HG03378 (cell line): ENCODE data around the gene GALNT1.
"Not testable (repeated sequence)": the region's sequence is repeated elsewhere in the genome, so short reads cannot be mapped to it uniquely, and the experiment has no call there.

Source experiments
- ATAC-seq: cut with Tn5 transposase; IDR thresholded peaks from one replicate; pipeline ENCODE4 v1.9.1; 2021; ENCODE audit warnings: mild to moderate bottlenecking, moderate library complexity; ENCODE audit not compliant: unreplicated experiment

The GALNT1 gene

GRCh38 chr18:35581546-35581897 lies at the start of gene GALNT1:
Gene GALNT1, plus strand, starts transcription at chr18:35581740. Its CDS starts 72,923 bp downstream, at chr18:35654663.
- ATAC-seq = no peak

DNA sequence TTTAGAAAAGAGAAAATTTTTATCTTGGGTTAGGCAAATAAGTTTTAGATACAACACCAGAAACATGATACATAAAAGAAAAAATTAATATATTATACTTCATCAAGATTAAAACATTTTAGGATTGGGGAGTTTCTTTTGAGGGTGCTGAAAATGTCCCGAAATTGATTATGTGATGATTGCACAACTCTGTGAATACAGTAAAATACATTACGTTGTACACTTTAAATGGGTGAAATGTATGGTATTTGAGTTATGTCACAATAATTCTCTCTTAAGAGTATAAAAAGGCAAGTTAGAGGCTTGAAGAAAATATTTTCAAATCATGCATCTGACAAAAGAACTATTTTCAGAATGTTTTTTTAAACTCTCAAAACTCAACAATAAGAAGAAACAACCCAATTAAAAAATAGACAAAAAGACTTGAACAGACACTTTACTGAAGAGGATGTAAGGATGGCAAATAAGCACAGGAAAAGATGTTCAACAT lies 47.6 kb upstream of the GALNT1 start:
- no peak for ATAC-seq

DNA sequence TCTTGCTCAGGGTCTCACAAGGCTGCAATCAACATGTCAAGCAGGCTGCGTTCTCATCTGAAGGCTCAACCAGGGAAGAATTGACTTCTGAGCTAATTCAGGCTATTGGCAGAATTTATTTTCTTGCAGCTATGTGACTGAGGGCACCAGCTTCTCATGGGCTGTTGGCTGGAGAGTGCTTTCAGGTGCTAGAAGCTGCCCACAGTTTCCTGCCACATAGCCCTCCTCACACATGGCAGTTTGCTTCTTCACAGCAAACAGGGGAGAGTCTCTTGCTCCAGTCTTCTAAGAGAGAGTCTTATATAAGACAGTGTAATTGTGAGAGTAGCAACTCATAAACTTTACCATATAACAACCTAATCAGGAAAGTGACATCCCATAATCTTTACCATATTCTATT lies 46.2 kb upstream of the GALNT1 start:
- ATAC-seq = no peak

DNA sequence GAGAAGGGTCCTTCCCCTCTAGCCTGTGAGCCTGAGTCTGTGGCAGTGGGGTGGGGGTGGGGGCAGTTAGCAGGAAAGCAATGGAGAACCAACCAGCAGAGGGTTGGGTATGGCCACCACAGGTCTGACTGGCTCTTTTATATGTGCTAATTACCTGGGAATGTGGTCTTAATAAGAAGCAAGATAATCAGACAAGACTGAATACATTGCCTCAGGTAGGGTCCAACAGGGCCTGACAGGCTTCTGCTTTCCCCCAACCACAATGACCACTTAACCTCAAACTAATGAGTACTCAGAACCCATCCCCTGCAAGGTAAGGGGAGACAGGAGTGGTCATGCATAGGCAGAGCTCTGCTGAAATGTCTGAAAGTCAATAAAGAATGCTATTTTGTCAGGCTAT lies 39.2 kb upstream of the GALNT1 start:
- ATAC-seq = no peak

DNA sequence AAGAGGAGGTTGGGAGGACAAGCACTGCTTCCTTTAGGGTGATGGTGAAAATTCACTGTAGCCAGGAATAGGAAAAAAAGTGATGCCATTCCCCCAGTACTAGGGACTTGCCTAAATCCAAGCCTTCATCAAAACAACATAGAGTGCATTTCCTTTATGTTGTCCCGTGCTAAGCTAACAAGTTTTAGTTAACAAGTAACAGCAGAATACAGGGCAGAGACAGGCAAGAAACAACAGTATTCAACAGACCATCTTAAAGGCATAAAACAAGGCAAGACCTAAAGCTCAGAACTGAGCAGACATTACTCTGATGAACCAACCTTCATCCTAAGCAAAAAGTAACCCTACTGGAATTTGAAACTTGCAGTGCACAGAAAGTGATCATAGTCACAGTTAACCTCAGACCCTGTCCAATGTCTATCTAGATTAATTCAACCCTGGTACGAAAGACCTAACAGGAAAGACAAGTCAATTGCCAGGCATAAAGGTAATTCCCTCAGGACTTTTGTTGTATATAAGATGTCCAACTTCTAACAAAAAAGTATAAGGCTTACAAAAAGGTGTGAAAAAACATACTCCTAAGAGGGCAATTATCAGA lies 34.4 kb upstream of the GALNT1 start:
- ATAC-seq = no peak

GRCh38 chr18:35549564-35549963 lies 32.0 kb upstream of the GALNT1 start:
- ATAC-seq = no peak

DNA sequence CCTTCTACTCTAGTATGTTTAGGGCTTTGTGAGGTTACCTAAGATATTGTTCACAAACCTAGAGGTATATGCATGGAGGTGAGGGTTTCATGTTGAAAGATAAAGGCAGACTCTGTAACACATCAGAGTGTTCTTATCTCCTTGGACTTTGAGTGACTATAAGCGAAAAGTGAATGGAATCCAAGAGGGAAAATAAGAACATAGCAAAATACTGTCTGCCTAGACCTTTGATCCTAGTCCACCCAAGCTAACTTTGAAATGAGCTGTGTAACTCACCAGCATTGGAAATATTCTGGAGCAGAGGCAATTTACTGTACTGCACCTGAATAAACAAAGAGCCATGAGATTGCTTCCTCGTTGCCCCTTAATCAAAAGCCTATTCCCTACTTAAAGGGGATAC lies 28.2 kb upstream of the GALNT1 start:
- ATAC-seq = no peak

DNA sequence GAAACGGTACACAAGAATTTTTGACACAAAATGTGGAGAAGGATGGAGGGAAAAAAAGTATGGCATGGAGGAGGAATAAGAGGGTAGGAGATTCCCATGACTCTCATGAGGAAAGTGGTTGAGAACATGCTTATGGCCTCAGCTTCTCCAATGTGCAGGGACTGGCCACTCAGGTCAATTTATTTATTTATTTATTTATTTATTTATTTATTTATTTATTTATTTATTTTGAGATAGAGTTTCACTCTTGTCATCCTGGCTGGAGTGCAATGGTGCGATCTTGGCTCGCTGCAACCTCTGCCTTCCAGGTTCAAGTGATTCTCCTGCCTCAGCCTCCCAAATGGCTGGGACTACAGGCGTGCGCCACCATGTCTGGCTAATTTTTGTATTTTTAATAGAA lies 26.0 kb upstream of the GALNT1 start:
- ATAC-seq = not testable (repeated sequence)

DNA sequence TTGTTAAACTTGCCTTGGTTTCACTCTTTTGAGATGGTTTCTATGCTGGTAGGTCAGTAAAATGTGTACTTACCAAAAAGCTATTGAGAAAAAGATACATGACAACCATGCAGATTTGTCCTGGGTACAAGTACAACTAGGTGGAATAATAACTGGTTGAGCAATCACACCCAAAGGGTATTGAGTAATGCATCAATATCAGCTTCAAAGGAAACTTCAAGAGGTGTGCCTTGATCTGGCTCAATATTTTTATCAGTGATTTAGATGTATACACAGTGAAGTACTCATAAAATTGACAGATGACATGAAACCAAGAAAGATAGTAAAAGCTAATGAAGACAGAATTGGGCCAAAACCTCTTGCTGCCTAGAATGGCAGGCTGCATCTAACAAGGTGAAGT lies 21.7 kb upstream of the GALNT1 start:
- no peak for ATAC-seq

GRCh38 chr18:35564795-35565453 lies 16.6 kb upstream of the GALNT1 start:
- peak; percentile 83 for ATAC-seq

GRCh38 chr18:35566019-35566418 lies 15.5 kb upstream of the GALNT1 start:
- no peak for ATAC-seq

GRCh38 chr18:35570182-35570581 lies 11.4 kb upstream of the GALNT1 start:
- no peak for ATAC-seq

GRCh38 chr18:35571138-35571537 lies 10.4 kb upstream of the GALNT1 start:
- ATAC-seq = no peak

- no peak for ATAC-seq
Measured at GRCh38 chr18:35572644-35573043, 8.9 kb upstream of the GALNT1 start.

GRCh38 chr18:35573531-35573930 lies 8.0 kb upstream of the GALNT1 start:
- ATAC-seq = no peak

GRCh38 chr18:35576240-35576845 lies 5.2 kb upstream of the GALNT1 start:
- not testable (repeated sequence) for ATAC-seq

GRCh38 chr18:35577045-35577848 lies 4.3 kb upstream of the GALNT1 start:
- peak; percentile 83 for ATAC-seq

GRCh38 chr18:35578481-35578880 lies 3.1 kb upstream of the GALNT1 start:
- no peak for ATAC-seq

DNA sequence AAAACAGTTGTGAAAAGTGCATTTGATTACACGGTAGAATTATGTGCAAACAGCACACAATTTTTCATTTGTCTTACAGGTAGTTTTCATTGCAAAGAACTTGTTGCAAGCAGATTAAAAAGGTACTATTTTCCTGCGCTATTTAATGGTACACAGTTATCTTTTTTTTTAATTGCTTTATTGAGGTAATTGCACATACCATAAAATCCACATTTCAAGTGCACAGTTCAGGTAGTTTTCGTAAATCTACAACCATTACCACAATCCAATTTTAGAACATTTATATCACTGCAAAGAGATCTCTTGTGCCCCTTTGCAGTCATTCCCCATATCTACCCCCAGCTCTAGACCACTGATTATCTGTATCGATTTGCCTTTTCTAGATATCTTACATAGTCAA lies 2.6 kb upstream of the GALNT1 start:
- no peak for ATAC-seq

DNA sequence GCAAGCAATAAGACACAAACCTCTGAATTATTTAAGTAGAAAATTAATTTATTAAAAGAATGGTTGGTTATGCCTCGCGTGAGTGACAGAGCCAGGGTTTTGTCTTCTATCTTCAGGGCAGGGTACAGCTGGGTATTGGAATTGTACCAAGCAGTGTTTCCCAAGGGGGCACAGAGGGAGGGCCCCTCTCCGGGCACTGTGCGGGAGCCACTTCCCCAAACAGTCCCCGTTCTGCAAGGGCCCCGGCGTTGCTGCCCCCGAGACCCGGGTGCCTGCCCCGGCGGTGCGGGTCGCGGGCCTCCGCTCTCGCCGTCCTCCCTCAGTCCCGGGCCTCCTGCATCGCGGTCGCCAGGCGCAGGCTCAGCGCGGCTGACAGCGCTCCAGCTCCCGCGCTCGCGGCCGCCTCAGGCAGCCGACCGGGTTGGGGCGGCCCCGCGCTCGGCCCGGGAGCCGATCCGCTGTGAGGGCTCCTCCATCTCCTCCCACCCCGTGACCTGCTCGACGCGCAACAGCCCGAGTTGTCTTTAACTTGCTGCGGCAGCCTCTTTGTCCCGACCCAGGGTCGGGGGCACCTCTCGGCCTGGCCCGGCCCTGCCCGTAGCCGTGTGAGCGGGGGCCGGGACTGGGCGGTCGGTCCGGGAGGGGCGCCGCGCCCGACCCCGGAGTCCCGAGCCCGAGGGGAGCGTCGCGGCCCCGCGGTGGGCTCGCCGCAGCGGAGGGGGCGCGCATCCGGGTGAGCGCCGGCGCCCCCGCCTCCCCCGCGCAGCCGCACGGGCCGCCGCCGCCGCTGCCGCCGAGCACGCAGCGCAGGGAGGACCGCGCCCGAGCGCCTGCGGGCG lies 620 bp upstream of the GALNT1 start:
- peak; percentile 21 for ATAC-seq
